ENCODE results near the gene MYADML2.

The MYADML2 gene

DNA sequence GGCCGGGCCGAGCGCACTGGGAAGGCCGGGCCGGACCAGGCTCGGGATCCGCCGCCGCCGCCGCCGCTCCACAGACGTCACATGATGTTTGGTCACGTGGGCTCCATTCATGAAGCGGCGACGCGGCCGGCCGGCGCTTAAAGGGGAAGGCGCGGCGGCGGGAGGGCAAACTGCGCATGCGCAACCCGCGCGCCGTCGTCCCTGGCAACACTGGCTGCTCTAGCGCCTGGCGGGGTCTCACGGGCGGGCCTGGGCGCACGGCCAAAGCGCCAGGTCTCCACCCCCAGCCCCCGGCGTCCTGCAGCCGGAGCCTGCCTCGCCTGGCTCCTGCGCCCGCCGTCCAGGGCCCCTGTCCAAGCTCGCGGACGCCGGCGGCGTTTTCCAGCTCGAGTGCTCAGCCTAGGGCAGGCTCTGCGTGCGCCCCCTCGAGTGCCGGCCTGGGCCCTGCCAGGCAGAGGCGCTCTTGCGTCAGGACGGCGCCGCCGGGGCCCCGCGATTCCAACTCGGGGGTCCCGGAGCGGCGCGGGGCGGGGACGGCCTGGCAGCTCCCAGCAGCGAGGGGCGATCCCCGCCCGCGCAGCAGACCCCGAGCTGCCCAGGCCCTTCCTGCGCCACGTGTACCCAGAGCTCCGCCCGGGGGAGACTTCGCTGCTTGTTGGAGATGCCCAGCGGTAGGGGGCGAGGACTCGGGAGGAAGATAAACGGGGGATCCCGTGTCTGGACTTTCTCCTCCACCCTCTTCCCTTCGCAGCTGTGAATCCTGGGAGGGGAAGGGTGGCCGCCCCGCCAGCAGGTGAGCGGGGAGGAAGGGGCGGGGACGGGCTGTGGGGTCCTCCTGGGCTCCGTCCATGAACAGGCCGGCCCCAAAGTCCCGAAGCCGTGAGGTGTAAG, 19.1 kb downstream of the MYADML2 start, which contains the start of gene MAFG:
MAFG (minus strand) TSS at position 83 of the 891 bp plus-strand sequence. CDS start 4,550 bp downstream, outside the sequence.
- peak within 1 kb of the TSS; percentile 80 for H3K4me3 ChIP-seq (ENCODE audit: insufficient read length, low read depth)
- no peaks in the 10 kb centered on the region for H3K9me3 ChIP-seq (ENCODE audit: insufficient read depth, low read length)
- TF ChIP-seq YY1 (IDR thresholded peaks at IDR 0.05; ENCODE audit: insufficient read depth, insufficient read length) (no peak), ZNF274 (IDR thresholded peaks at IDR 0.05; ENCODE audit: low read depth, low read length) (no peak), SUZ12 (IDR thresholded peaks at IDR 0.05; ENCODE audit: extremely low read depth, insufficient read depth, insufficient read length) (no peak)
- DNase-seq (ENCODE audit: low read depth, low spot score): peak; percentile 79
- peaks cover 18% of the 10 kb centered on the region for H3K36me3 ChIP-seq (ENCODE audit: insufficient read depth, insufficient read length, low read length)
- H3K9ac ChIP-seq (ENCODE audit: insufficient read length, low read depth): peak within 1 kb of the TSS; percentile 92
- peaks cover 10% of the 10 kb centered on the region for H3K27me3 ChIP-seq (ENCODE audit: insufficient read depth, insufficient read length)
- peaks cover 39% of the 10 kb centered on the region for H3K4me1 ChIP-seq (ENCODE audit: insufficient read depth, insufficient read length)

DNA sequence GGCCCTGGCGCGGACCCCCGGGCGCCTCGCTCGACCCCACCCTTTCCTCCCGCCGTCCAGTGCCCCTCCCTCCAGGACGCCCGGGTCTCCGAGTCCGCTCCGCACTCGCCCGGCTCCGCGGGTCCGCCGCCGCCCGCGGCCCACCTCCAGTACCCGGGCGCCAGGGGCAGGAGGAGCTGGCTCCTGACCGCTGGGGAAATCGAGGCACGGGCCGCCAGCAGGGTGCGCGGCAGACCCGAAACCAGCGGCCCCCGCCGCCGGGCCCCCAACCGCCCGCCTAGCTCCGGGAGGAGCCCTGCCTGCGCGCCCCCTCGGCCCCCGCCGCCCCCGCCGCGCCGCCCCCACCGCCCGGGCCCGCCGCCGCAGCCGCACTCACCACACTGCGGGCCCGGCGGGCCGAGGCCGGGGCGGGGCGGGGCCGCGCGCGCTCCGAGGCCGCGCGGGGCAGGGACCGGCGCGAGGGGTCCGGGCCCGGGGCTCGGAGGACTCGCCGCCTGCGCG, 19.8 kb downstream of the MYADML2 start:
- Histone ChIP-seq H3K36me3 (ENCODE audit: insufficient read depth, insufficient read length, low read length) (peaks cover 22% of the 10 kb centered on the region), H3K4me3 (ENCODE audit: insufficient read length, low read depth) (peak overlapping the region; percentile 80), H3K4me1 (ENCODE audit: insufficient read depth, insufficient read length) (peaks cover 44% of the 10 kb centered on the region)

DNA sequence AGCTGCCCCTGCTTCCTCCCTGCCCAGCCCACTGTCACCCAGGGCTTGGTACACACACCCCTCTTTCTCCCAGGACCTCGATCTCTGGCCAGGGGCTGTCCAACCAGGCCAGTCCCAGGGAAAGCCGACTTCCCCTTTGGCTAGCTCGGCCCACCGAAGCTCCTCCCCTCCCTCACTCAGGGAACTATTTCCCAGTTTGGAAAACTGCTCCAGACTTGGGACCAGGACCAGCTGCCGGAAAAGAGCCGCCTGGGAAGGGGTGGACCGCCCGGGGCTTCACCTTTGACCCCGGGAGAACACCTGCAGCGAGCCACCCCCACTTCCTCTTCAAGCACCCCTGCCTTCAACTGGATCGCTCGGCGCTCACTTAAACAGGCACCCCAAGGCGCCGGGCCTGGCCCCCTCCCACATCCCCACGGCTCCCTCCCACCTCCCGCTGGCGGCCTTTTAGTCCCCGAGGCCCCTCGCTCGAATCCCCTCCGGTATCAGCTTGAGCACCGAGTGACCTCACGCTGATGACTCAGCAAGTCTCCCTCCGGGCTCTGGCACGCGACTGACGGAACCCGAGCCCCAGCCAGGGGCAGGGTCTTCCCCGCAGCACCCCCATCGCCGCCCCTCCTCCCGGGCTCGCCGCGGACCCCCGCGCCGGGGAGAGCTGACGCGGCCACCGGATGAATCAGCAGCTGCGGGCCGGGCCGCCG, 20.4 kb downstream of the MYADML2 start:
- peak; percentile 43 for DNase-seq (ENCODE audit: low read depth, low spot score)
- Histone ChIP-seq H3K9me3 (ENCODE audit: insufficient read depth, low read length) (no peaks in the 10 kb centered on the region), H3K9ac (ENCODE audit: insufficient read length, low read depth) (peak overlapping the region; percentile 89), H3K4me3 (ENCODE audit: insufficient read length, low read depth) (peak overlapping the region; percentile 80), H3K4me1 (ENCODE audit: insufficient read depth, insufficient read length) (peaks cover 44% of the 10 kb centered on the region), H3K36me3 (ENCODE audit: insufficient read depth, insufficient read length, low read length) (peaks cover 27% of the 10 kb centered on the region), H3K27me3 (ENCODE audit: insufficient read depth, insufficient read length) (peaks cover 10% of the 10 kb centered on the region)
- TF ChIP-seq ZNF274 (IDR thresholded peaks at IDR 0.05; ENCODE audit: low read depth, low read length): no peak
- TF ChIP-seq SUZ12 (IDR thresholded peaks at IDR 0.05; ENCODE audit: extremely low read depth, insufficient read depth, insufficient read length): no peak
- no peak for TF ChIP-seq YY1 (IDR thresholded peaks at IDR 0.05; ENCODE audit: insufficient read depth, insufficient read length)

More for the DNA sequence above, 19.8 kb downstream of the MYADML2 start:
- no peak for DNase-seq (ENCODE audit: low read depth, low spot score)
- TF ChIP-seq ZNF274 (IDR thresholded peaks at IDR 0.05; ENCODE audit: low read depth, low read length) (no peak), SUZ12 (IDR thresholded peaks at IDR 0.05; ENCODE audit: extremely low read depth, insufficient read depth, insufficient read length) (no peak), YY1 (IDR thresholded peaks at IDR 0.05; ENCODE audit: insufficient read depth, insufficient read length) (no peak)
- peaks cover 10% of the 10 kb centered on the region for H3K27me3 ChIP-seq (ENCODE audit: insufficient read depth, insufficient read length)
- no peaks in the 10 kb centered on the region for H3K9me3 ChIP-seq (ENCODE audit: insufficient read depth, low read length)
- H3K9ac ChIP-seq (ENCODE audit: insufficient read length, low read depth): peak overlapping the region; percentile 89

DNA sequence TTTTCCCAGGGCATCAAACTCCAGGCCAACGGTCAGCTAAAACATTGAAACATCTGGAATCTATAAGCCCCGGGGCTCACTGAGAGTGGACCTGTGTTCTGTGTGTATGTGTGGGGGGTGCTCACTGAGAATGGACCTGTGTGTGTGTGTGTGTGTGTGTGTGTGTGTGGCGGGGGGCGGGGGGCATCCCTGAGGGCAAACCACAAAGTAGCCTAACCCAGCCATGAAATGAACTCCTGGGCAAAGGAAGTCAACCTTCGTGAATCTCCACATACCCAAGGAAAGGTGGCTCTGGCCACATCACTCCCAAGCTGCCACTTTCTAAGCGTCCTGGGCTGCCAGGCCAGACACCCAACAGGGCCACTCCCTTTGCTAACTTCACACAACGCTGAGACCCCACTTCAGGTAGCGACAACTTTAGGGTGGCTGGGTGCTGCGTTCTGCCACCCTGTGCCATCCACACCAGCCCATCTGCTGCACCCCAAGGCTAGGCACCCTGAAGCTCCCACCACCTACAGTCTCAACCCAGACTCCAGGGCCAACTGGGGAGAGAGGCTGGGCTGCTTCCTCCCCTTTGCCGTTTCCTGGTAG, 21.1 kb downstream of the MYADML2 start:
- peaks cover 44% of the 10 kb centered on the region for H3K4me1 ChIP-seq (ENCODE audit: insufficient read depth, insufficient read length)
- no peaks in the 10 kb centered on the region for H3K9me3 ChIP-seq (ENCODE audit: insufficient read depth, low read length)
- peaks cover 10% of the 10 kb centered on the region for H3K27me3 ChIP-seq (ENCODE audit: insufficient read depth, insufficient read length)
- H3K9ac ChIP-seq (ENCODE audit: insufficient read length, low read depth): peak overlapping the region; percentile 89
- H3K4me3 ChIP-seq (ENCODE audit: insufficient read length, low read depth): peak overlapping the region; percentile 80
- DNase-seq (ENCODE audit: low read depth, low spot score): no peak
- TF ChIP-seq SUZ12 (IDR thresholded peaks at IDR 0.05; ENCODE audit: extremely low read depth, insufficient read depth, insufficient read length) (no peak), YY1 (IDR thresholded peaks at IDR 0.05; ENCODE audit: insufficient read depth, insufficient read length) (no peak), ZNF274 (IDR thresholded peaks at IDR 0.05; ENCODE audit: low read depth, low read length) (no peak)
- H3K36me3 ChIP-seq (ENCODE audit: insufficient read depth, insufficient read length, low read length): peaks cover 33% of the 10 kb centered on the region

DNA sequence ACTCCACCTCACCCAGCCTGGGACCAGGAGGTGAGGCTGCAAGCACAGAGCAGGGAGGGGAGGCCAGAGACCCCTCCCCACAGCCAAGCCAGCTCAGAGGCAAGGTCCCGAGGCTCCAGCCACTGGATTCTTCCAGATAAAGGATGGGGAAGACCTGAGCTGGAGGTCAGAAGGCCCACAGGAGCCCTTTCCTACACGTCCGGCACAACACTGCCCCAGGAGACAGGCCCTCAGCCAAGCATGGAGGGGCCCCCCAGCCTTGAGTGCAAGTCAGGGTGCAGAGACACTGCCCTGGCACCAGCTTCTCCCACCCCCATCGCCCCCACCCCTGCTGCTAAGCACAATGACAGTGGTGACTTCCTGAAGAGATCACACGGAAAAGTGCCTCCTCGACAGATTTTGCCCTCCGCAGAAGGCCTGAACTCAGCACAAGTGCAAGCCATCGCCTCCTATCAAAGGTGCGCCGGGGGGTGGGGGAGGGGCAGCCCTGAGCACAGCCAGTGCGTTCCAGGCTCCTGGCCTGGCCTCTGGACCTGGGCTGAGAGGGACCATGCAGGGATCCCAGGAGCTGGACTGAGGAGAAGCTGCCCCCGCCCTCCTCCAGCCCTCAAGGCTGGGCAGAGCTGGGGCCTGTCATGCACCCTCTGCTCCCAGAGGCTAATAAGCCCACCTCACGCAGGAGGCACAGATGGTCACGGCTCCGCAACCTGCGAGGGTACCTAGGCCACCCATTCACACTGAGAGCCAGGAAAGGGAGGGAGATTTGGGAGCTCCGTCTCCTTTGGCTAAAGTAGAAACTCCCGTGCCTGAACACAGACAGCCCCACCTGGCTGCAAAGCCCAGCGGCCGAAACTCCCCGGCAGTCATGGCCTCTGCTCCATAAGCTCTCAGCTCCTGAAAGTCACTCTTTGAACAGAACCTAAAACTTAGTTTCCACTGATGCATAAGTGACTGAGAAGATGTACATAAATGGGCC, 22.2 kb downstream of the MYADML2 start:
- Histone ChIP-seq H3K4me3 (ENCODE audit: insufficient read length, low read depth) (peak overlapping the region; percentile 42), H3K9ac (ENCODE audit: insufficient read length, low read depth) (peak overlapping the region; percentile 90), H3K36me3 (ENCODE audit: insufficient read depth, insufficient read length, low read length) (peaks cover 41% of the 10 kb centered on the region), H3K4me1 (ENCODE audit: insufficient read depth, insufficient read length) (peaks cover 50% of the 10 kb centered on the region), H3K9me3 (ENCODE audit: insufficient read depth, low read length) (no peaks in the 10 kb centered on the region), H3K27me3 (ENCODE audit: insufficient read depth, insufficient read length) (peaks cover 10% of the 10 kb centered on the region)
- DNase-seq (ENCODE audit: low read depth, low spot score): no peak
- TF ChIP-seq ZNF274 (IDR thresholded peaks at IDR 0.05; ENCODE audit: low read depth, low read length) (no peak), SUZ12 (IDR thresholded peaks at IDR 0.05; ENCODE audit: extremely low read depth, insufficient read depth, insufficient read length) (no peak), YY1 (IDR thresholded peaks at IDR 0.05; ENCODE audit: insufficient read depth, insufficient read length) (no peak)
